ENCODE data around the gene SASH3. TPM values are rescaled to one million over a fixed set of nuclear protein-coding genes. Genes with fewer than 3 reads are reported as not detected.

SASH3 gene
- total RNA-seq, result not detected in 2 replicates

DNA sequence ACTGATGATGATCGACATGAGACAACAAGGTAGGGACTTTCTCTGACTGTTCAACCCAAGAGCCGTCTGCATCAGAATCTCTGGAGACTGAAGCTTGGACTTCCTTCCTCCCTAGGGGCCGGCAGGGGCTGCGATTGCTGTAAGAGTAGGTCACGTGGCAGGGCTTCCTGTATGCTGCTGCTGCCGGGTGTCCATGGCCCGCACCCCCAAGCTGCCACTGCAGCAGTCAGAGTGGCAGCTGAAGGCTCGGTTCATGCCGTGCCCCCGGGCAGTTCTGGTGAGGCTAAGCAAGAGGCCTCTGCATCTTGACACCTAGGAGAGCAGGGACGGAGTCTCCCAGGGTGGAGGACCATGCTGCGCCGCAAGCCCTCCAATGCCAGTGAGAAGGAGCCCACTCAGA lies at the start of gene SASH3:
TSS of gene SASH3 (plus strand) at position 203 of the 400 bp plus-strand sequence. CDS start at position 352, 149 bp downstream.

DNA sequence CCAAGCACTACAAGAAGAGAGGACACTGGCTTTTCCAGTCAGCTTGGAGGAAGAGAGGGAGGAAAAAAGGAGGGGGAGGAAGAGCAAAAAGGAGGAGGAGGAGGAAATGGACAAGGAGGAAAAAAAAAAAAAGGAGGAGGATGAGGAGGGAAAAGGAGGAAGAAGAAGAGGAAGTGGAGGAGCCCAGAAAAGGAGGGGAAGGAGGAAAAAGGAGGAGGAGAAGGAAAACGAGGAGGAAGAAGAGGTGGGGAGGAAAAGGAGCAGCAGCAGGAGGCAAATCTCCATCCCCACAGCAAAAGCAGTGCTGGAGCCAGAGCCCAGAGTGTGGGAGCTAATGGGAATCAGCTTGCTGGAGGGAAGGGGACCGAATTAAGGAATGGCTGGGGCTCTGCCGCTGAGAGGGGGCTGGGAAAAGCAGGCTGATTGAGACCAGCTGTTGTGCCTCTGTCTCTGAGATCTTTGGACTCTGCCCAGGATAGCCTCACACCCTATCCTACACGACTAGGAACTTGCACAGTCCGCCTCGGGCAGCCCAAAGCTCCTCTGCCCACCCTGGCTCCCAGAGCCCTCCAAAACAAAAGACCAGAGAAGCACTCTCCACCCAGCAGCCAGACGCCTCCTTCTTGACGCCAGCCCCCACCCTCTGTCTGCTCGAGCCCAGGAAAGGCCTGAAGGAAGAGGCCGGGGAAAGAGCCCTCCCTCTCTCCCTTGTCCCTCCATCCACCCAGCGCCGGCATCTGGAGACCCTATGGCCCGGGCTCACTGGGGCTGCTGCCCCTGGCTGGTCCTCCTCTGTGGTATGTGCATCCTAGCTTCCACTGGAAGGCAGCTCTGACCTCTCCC lies 41.1 kb upstream of the SASH3 start, which contains the start of gene XPNPEP2:
TSS of gene XPNPEP2 (plus strand) at position 514 of the 843 bp plus-strand sequence. CDS start at position 749, 235 bp downstream.

DNA sequence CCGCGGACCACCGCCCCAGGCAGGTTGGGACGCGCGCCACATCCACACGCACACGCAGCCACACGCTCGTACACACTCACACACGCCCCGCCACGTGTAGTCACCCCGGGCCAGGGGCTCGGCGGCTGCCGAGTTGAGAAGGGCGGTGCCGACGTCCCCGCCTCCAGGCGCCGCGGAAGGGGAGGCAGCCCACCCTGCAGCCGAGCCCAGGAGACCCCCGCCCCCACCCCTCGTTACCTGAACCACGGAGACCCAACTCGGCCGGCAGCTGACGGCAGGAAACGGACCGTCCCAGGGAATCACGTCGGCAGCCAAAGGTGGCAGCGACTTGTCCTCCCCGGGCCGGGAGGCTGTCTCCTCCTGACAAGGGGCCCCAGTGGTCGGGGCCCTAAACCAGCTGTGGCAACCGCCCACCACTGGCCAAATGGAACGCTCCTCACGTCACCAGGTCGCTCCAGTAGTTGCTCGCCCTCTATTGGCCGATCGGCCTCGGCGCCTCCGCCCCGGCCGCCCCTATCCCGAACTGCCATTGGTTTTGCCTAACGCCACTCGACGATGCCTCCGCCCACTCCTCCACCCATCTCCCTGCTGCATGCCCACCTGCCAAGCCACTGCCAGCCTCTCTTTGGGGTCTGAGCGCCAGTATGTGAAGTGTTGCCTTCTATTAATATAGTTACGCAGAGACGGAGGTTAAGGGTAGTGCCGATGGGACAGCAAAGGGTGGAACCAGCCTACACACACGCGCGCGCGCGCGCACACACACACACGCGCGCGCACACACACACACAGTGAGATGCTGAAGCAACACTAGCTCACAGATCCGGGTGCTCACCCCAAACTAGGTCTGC lies 63.9 kb downstream of the SASH3 start, which contains the start of gene ZDHHC9:
TSS of gene ZDHHC9 (minus strand) at position 428 of the 848 bp plus-strand sequence. CDS start 1,941 bp downstream, outside the sequence.

Small RNA genes within 50 kb of the gene (small RNA-seq; reads per million reads assigned to genes)
- gene RF00017, result not detected

Other genes with a start within 250 kb of the SASH3 start
- gene OCRL, start 239.7 kb upstream of the SASH3 start, total RNA-seq, result 14.5 and 16.3 TPM in 2 replicates
- gene APLN, start 125.0 kb upstream of the SASH3 start, total RNA-seq, result 0.11 TPM in 1 of 2 replicates, not detected in the other
- gene XPNPEP2, start 41.0 kb upstream of the SASH3 start, total RNA-seq, result 0.43 and 5.1 TPM in 2 replicates
- gene ZDHHC9, start 63.9 kb downstream of the SASH3 start, total RNA-seq, result 20.4 and 34.1 TPM in 2 replicates
- 14.0 and 21.6 TPM in 2 replicates for gene UTP14A, start 126.2 kb downstream of the SASH3 start, total RNA-seq
- 0.65 and 4.7 TPM in 2 replicates for gene BCORL1, start 202.7 kb downstream of the SASH3 start, total RNA-seq